Ovary (tissue), 3 donors: Measurements from ENCODE around the gene PEPD.

Source experiments
- CTCF ChIP-seq, 3 donors: fragments of 450-650 bp in 2 of 3; fragments of 200-600 bp in 1 of 3; IDR thresholded peaks; one replicate each; pipeline versions ENCODE4 v1.5.1 to v1.8.0; 2016 to 2022; ENCODE audit warnings: antibody characterized with exemption in 3 of 3, mild to moderate bottlenecking in 1 of 3
- POLR2A ChIP-seq: fragments of 450-650 bp; IDR thresholded peaks from one replicate; pipeline ENCODE4 v1.6.1; 2017; ENCODE audit warnings: antibody characterized with exemption, mild to moderate bottlenecking, moderate library complexity
- donor health status: DM: no; HTN: no; CAD: no.

GRCh38 chr19:33382006-33382405, 139.6 kb downstream of the PEPD start:
- TF ChIP-seq CTCF (IDR thresholded peaks at IDR 0.05) (no peak), POLR2A (no peak)
